BJ (cell line): ENCODE measurements around the gene SLC66A1. TPM values are rescaled to one million over a fixed set of nuclear protein-coding genes. Genes with fewer than 3 reads are reported as not detected.

Experiments used
- CTCF ChIA-PET: fragments of 350-600 bp; formaldehyde crosslinking; extraction: SDS; loops from one replicate; lab custom pipeline; 2021; ENCODE audit warnings: antibody characterized with exemption, inconsistent platforms; lab: Yijun Ruan, JAX
- POLR2A ChIA-PET: fragments of 300-600 bp; sonication (Branson Sonifier 250); formaldehyde crosslinking; extraction: SDS; loops from one replicate; lab custom pipeline; 2021; ENCODE audit warnings: antibody characterized with exemption; lab: Charles Lee
- DNase-seq: peaks from one replicate; pipeline ENCODE4 v3.0.0-alpha.2; 2011; ENCODE audit warnings: low read depth
- H3K27me3 ChIP-seq: 2 replicates; pipeline ENCODE4 v1.6.0; 2011; ENCODE audit warnings: low read length; ENCODE audit not compliant: control insufficient read depth, insufficient read depth
- H3K36me3 ChIP-seq: 2 replicates; pipeline ENCODE4 v1.5.1; 2011; ENCODE audit warnings: low read length; ENCODE audit not compliant: control insufficient read depth, insufficient read depth
- H3K4me3 ChIP-seq: 2 replicates; pipeline ENCODE4 v1.5.1; 2011; ENCODE audit warnings: low read depth, mild to moderate bottlenecking, control low read depth, low read length
- polyA plus RNA-seq: library from polyadenylated mRNA; depleted of rRNA; stranded (reverse); fragments of >200 nt; gene quantifications from 2 replicates; pipeline ENCODE4 v1.2.3, GENCODE V29; 2011
- TF ChIP-seq, protein P1 (sequence below): IDR thresholded peaks from 2 replicates; pipeline ENCODE4 v1.5.1; 2011; ENCODE audit warnings: low read depth, mild to moderate bottlenecking, control low read depth, inconsistent platforms, low read length, moderate library complexity; ENCODE audit not compliant: insufficient read depth

Gene SLC66A1
- polyA plus RNA-seq, 1 experiment, result 17.7 TPM

DNA sequence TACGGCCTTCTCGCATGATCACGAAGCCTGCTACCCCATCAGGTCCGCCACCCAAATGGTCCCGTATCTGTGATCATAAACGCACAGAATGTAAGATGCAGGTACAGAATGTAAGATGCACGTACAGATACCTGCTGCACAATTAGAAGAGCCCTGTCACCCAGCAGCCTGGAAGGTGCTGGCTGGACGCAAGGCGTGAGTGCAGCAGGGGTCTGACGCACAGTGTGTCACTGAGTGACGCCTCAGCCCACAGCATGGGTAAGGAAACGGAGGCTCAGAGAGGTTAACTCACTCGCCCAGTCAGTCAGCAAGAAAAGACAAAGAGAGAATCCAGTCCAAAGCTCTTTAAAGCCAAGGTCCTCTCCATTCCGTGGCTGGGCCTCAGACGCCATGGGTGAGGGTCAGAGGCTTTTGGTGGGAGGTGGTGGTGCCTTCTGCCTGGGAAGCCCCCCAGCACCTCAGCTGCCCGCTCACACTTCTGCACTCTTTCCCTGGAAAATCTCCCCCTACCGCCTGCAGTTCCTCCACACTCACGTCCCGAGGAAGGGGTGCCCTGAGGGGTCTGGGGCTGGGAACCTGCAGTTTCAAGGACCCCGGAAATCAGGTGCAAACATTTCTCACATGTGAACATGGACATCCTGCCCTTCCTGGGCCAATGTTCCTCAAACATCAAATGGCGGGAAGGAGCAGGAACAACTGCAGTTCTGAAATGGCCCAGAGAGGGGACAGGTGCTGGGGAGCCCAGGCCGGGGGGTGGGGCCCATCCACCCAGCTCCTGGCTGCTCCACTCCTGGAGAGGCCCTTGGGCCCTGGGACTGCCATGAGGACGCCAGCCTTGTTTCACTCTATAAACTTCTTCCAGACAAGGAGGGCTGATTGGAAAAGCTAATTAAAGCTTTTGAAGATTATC, 59.4 kb downstream of the SLC66A1 start:
- DNase-seq, result no peak
- peaks cover 19% of the 10 kb centered on the region for H3K36me3 ChIP-seq
- ChIA-PET POLR2A (no interaction called here), CTCF (interaction anchor here (1.1 kb wide), 1 partner anchor 23 kb away, joined by 3 read pairs; no protein-coding TSS in a partner anchor)
- TF ChIP-seq, protein P1, sequence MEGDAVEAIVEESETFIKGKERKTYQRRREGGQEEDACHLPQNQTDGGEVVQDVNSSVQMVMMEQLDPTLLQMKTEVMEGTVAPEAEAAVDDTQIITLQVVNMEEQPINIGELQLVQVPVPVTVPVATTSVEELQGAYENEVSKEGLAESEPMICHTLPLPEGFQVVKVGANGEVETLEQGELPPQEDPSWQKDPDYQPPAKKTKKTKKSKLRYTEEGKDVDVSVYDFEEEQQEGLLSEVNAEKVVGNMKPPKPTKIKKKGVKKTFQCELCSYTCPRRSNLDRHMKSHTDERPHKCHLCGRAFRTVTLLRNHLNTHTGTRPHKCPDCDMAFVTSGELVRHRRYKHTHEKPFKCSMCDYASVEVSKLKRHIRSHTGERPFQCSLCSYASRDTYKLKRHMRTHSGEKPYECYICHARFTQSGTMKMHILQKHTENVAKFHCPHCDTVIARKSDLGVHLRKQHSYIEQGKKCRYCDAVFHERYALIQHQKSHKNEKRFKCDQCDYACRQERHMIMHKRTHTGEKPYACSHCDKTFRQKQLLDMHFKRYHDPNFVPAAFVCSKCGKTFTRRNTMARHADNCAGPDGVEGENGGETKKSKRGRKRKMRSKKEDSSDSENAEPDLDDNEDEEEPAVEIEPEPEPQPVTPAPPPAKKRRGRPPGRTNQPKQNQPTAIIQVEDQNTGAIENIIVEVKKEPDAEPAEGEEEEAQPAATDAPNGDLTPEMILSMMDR, result no peak
- H3K4me3 ChIP-seq, result no peak overlapping the region
- H3K27me3 ChIP-seq, result no peaks in the 10 kb centered on the region

- DNase-seq, result no peak
- H3K4me3 ChIP-seq, result no peak overlapping the region
- H3K27me3 ChIP-seq, result no peaks in the 10 kb centered on the region
- TF ChIP-seq, protein P1, result no peak
- H3K36me3 ChIP-seq, result peaks cover 21% of the 10 kb centered on the region
- CTCF ChIA-PET, result interaction anchor here (1.1 to 3.6 kb wide), 2 partner anchors 23 to 27 kb away, joined by 3 to 12 read pairs; no protein-coding TSS in a partner anchor
- POLR2A ChIA-PET, result no interaction called here
Observed at GRCh38 chr1:19372136-19372514, 60.0 kb downstream of the SLC66A1 start.

DNA sequence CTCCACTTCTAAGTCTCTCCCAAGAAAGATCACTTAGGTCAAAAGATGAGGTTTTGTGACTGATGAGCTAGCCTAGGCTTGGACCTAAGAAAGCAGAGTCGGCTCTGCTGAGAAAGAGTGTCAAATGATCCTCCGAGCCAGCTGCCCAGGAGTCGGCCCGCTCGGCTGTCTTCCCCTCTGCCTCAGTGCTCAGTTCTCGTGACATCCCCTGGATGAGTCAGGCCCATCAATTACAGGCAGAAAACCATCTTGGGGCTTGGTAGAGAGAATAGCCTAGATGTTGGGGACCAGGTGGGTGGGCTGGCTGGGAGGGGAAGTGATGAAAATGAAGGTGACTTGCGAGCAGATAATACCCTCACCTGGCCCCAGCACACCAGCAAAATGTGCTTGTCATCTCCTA, 60.5 kb downstream of the SLC66A1 start:
- peaks cover 21% of the 10 kb centered on the region for H3K36me3 ChIP-seq
- DNase-seq, result no peak
- POLR2A ChIA-PET, result no interaction called here
- no peaks in the 10 kb centered on the region for H3K27me3 ChIP-seq
- H3K4me3 ChIP-seq, result no peak overlapping the region
- CTCF ChIA-PET, result interaction anchor here (0.5 to 4.5 kb wide), 6 partner anchors 13 to 281 kb away, joined by 3 to 37 read pairs (median 6); no protein-coding TSS in a partner anchor
- TF ChIP-seq, protein P1, result no peak

DNA sequence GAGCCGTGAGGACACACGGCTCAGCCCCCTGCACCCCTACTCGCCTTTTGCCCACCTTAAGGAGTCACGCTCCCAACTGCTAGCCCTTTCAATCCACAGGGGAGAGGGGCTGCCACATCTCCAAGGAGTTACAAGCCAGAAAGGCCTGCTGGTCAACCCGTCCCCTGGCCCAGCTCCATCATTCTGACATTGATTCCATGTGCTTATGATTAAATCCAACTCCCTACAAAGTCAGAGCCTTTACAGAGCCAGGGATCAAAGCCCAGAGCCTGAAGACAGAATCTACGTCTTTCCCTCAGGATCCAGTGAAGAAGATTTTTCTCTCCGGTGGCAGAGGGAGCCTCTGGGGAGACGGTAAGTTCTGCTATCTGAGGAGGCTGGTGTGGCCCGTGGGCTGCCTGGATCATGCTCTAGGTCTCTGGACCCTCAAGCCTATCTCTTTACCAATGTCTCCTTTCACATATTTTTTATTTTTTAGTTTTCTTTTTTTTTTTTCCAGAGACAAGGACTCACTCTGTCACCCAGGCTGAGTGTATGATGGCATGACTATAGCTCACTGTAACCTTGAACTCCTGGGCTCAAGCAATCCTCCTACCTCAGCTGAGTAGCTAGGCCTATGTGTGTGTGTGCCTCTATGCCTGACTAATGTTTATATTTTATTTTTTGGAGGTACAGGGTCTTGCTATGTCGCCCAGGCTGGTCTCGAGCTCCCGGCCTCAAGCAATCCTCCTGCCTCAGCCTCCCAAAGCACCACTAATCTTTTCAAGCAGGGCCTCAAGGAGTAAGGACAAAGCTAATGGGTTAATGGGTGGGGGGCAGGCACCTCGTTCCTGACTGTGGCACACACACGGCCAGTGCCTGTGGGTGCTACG, 61.3 kb downstream of the SLC66A1 start:
- no peaks in the 10 kb centered on the region for H3K27me3 ChIP-seq
- TF ChIP-seq, protein P1, result no peak
- peaks cover 28% of the 10 kb centered on the region for H3K36me3 ChIP-seq
- CTCF ChIA-PET, result interaction anchor here (0.5 to 4.5 kb wide), 14 partner anchors 9 to 283 kb away, joined by 3 to 37 read pairs (median 3); no protein-coding TSS in a partner anchor
- H3K4me3 ChIP-seq, result no peak overlapping the region
- POLR2A ChIA-PET, result no interaction called here
- DNase-seq, result no peak
